GM19463 (cell line): ENCODE results near the gene LOXHD1.

Source experiments
- ATAC-seq: cut with Tn5 transposase; IDR thresholded peaks from one replicate; pipeline ENCODE4 v1.9.1; 2021; ENCODE audit warnings: mild to moderate bottlenecking, moderate library complexity; ENCODE audit not compliant: unreplicated experiment

The LOXHD1 gene

DNA sequence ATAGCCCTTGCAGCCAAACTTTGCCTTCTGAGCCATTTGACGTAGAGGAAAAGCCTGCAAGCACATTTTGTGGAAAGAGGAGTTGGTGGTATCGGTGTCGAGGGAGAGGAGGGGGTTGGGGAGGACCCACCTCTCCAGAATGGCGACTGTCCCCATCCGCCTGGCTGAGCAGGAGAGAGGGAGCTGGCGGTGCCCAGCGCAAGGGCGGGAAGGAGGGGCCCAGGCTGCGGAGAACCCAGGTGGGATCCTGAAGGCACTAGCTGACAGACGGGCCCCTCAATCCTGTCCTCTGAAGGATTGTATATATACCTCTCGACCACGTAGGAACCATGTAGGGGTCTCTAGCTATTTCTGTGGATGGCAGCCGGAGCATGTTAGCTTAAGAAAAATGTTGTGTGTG lies 200.3 kb downstream of the LOXHD1 start:
- ATAC-seq: no peak

DNA sequence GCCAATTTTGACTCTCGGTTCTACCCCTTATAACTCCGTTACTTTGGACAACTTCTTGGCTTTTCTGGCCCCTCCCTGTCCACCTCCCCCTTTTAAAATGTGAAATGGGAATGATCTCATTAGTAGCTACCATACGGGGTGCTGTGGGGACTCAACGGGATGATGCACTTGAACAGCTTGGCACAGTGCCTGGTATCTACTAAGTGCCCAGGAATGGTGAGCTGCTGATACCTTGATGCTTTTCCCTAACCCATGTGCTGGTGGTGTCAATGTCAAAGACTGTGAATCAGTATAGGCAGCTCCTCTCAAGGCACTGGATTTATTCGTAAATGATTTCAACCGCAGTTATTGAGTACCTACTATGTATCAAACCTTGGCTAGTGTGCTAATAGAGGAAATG lies 204.2 kb downstream of the LOXHD1 start:
- ATAC-seq: no peak

DNA sequence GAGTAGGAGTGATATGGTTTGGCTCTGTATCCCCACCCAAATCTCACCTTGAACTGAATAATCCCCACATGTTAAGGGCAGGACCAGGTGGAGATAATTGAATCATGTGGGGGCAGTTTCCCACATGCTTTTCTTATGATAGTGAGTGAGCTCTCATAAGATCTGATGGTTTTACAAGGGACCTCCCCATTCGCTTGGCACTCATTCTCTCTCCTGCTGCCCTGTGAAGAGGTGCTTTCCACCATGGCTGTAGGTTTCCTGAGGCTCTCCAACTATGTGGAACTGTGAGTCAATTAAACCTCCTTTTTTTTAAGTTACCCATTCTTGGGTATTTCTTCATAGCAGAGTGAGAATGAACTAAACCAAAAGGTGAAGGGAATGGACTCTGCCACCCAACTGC lies 207.5 kb downstream of the LOXHD1 start:
- no peak for ATAC-seq

DNA sequence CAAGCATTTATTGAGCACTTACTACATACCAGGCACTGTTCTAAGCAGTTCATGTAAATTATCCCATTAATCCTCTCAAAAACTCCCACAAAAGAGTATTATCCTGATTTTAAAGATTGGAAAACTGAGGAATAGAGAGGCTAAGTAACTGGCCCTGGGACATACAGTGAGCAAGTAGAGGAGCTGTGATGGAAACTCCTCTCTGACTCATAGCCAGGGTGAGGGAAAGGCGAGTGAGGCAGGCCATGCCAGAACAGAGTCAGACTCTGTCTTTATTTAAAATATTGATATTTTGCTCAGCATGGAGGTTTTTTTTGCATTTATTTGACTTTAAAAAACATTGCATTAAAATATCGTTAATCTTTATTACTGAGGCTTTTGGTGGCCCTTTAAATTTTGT lies 208.0 kb downstream of the LOXHD1 start:
- no peak for ATAC-seq

DNA sequence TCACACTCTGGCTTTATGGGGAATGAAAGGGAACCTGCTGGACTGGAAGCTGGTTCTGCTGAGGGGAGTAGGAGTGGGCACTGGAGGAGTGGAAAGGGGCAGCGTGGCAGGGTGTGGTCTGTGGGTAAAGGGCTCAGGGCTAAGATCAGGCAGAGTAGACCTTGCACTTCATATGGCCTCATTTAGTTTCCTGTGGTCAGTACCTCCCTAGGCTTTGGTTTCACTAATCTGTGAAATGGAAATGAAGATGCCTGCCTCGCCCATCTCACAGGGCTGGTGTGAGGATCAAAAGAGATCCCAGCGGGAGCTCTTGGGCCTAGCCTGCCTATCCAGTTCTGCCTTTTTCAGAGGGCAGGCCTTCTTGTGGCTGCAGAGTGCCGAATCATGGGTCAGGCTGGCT lies 208.7 kb downstream of the LOXHD1 start:
- ATAC-seq: no peak

DNA sequence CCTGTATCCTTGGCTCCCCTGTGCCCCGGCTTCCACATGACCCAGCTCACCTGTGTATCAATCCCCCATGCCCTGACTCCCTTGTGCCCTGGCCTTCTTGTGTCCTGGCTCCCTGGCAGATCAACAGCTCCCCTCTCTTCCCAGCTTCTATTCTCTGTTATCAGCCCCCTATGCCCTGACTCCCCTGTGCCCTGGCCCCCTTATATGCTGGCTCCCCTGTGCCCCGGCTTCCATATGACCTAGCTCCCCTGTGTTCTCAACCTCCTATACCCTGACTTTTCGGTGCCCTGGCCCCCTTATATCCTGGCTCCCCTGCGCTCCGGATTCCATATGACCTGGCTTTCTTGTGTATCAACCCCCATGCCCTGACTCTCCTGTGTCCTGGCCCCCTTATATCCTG lies 209.2 kb downstream of the LOXHD1 start:
- ATAC-seq: no peak

DNA sequence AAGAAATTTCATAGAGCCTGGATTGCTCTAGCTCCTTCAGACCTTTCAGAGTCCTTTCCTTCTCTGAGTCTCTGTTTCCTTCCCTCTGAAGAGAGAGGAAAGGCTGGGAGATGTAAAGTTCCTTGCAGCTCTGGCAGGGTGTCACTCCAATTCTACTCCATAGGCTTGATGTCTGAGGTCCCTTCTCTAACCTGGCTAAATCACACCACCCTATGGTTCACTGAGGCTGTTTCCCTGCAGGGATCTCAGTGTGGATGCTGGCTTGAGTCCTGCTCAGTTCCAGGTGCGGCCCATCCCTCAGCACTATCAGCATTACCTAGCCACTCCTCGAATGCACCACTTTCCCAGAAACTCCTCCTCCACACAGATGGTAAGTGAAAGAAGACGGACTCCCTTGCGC lies 209.7 kb downstream of the LOXHD1 start:
- ATAC-seq: no peak

DNA sequence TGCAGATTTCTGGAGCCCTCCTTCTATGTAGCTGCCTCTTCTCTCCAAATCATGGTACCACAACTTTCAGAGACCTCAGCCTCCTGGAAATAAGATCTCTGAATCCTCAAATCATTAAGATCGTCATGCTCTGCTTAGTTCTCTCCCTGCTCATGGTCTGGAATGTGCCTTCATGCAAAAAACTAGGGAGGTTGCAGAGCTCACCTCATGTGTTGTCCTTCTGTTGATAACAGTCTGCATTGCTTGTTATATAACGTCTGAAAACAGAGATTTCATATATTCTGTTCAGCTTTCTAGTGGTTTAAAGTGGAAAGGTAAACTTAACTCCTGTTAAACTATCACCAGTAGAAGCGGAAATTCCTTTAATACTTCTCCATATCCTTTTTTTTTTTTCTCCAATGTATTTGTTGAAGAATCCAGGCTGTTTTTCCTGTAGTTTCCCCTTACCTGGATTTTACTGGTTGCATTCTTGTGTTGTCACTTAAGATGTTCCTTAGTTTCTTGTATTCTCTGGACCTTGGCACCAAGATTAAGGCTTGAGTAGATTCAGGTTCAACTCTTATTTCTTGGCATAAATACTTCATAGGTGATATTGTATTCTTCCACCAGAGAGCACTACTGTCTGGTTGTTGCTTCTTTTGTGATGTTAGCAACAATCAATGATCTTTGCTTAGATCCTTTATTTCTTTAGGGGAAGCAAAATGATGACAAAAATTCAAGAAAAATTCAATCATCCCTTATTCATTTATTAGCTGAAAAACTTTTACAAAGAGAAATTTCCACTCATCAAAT lies 211.3 kb downstream of the LOXHD1 start:
- ATAC-seq: no peak

DNA sequence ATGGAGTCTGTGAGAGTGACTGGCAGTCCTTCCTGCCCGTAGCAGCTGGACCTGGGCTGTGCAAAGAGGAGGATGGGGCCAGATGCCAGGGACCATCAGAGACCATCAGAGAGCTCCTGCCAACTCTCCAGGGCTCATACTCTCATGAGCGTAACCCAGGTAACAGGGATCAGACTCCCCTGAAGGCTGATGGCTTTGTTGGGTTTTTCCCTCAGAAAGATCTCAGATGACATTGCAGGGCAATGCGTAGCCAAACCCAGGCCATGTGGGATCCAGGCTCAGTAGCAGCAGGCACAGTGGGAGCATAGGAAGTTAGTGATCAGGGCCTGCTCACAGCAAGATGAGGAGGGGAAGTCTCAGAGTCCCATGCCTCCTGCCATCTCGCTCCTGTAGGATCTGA lies 218.0 kb downstream of the LOXHD1 start:
- ATAC-seq: no peak

DNA sequence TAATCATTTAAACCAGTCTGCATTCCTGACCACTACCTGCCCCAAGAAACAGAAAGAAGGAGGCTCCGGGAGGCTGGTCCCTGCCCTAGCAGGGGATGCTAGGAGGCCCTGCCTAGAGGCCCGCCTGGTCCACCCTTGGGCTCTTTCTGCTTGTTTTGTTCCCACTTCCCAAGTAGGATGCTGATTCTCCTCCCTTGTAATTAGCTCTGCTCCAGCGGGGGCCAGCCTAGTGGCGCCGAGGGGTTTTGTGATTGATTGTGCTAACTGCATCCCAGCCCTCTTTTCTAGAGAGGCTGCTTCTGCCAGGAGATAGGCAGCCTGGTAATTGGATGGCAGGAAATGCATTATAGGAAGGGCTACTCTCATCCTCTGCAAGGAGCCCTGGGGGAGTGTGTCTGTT lies 220.0 kb downstream of the LOXHD1 start:
- no peak for ATAC-seq

DNA sequence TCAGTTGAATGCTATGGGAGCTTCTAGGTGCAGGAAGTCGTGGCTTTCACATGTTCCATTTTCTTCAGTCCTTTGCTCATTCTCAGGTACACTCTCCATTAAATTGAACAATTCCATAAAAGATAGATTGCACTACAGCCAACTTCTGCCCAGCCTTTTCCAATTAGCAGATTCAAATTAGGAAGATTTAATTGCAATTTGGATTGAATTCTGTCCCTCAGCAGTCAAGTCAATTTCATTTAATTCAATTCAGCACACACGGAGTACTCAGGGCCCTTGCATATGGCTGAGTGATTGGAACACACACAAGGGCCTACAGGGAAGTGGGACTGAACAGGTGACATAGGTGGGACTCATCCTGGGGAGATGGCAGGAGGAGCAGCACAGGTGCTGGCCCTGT lies 220.4 kb downstream of the LOXHD1 start:
- ATAC-seq: no peak

DNA sequence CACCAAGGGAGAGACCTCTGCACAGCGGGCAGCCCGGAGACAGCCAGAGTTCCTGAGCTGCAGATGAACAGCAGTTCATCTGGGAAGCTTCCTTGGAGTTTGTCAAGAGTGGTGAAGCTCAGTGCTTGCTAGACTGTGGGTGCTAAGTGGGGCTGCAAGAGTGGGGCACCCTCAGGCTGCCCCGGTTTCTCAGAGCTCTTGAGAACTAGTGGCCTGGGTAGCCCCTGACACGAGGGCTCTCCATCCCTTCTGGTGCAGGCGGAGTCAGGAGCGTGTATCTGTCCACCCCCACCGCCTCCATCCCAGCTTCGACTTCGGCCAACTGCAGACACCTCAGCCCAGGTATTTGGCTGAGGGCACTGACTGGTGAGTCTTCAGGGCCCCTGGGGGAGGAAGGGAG lies 222.0 kb downstream of the LOXHD1 start:
- ATAC-seq: no peak

DNA sequence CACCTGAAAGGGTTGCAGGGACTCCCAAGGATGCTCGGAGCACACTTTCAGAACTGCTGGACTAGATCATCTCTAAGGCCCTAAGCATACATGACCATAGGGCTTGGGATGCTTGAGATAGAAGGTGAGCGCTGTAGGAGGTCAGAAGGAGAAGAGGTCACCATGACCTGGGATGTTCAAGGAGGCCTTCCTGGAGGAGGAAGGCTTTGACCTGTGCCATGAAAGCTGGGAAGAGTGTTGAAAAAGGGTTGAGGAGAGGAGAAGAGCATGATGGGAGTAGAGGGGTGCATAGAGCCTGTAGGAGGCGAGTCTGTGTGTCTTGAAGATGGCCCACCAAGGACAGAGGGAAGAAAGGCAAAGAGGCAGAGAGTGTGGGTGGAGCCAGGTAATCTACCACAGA lies 222.4 kb downstream of the LOXHD1 start:
- no peak for ATAC-seq

DNA sequence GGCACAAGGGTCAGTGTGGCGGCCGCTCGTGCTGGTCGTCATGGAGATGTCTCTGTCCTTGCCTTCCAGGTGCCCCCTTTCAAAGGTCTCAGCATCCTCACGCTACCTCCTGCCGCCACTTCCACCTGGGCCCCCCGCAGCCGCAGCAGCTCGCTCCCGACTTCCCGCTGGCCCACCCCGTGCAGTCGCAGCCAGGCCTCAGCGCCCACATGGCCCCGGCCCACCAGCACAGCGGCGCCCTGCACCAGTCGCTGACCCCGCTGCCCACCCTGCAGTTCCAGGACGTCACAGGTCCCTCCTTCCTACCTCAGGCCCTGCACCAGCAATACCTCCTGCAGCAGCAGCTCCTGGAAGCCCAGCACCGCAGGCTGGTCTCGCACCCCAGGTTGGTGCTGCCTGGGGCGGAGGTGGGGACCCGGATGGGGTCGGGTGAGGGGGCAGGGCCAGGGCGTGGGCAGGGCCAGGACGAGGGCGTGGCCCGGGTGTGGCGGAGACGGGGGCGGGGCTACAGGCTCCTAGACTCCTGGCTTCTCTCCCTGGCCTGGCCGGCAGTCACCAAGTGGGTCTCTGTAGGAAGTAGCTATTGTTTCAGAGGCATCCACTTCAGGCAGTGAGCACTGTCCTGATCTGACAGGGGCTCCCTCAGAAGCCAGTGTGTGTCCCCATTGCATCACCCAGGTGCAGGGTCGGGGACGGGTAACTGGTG lies 223.7 kb downstream of the LOXHD1 start:
- ATAC-seq: no peak

DNA sequence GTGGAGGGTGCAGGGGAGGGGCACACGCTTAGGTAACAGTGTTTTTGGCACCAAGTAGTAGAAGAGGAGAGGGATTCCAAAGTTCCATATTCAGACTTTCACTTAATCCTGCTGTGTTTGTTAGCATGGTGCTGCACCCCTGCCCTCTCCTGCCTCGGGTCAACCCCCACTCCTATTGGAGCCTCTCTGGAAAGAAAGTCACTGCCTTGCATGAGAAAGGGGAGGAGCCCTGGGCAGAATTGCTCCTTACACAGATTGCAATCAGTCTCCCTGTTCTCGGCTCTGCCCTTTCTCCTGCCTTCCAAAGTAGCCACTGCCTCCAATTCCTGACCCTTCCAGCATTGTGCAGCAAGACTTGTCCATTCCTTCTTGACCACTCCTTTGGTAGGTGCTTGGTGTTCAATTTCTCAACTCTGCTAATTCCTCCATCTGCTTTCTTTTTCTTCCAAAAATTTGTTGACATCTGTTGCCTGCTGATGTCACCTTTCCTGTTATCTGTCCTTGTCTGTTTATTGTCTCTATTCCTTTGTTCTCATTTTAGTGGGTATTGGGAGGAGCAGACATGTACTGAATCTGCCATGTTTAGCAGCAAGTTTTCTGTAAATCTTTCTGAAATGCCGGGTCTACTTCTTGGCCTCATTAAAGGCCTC lies 225.4 kb downstream of the LOXHD1 start:
- no peak for ATAC-seq

DNA sequence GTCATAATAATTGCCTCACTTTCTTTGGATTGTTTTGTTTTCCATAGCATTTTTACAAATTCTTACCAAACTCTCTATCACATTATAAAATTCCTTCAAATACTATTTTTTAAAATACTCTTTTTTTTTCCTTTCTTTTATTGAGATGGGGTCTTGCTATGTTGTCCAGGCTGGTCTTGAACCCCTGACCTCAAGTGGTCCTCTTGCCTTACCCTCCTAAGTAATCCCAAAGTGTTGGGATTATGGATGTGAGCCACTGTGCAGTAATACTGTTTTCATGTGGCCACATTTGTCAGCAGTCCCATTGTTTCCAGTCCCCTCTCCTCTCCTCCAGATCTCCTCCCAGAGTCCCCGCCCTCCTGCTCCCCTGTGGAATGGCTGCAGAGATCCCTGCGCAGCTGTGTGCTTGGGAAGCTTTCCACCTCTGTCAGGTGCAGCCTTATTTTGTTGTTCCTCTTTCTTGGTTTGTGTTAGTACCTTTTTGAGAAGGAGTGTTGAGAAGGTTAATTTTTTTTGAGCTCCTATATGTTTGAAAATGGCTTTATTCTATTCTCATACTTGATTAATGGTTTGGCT lies 227.3 kb downstream of the LOXHD1 start:
- no peak for ATAC-seq

DNA sequence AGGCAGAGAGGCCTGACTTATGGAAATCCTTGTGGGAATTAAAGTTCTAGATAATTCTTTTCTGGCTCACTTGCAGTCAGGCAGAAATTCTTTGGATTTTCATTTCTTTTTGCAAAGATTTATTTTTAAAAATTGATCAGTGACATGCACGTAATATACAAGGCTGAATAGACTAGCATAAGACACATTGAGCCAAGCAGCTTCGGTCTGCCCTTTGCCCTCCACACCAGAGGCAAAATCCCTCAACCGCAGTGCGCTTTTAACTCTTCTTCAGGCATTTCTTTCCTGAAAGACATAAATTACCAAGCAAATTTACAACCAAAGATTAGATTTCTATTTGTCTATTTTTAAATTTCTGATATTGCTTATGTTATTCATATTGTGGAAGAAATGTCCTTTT lies 227.9 kb downstream of the LOXHD1 start:
- ATAC-seq: no peak

DNA sequence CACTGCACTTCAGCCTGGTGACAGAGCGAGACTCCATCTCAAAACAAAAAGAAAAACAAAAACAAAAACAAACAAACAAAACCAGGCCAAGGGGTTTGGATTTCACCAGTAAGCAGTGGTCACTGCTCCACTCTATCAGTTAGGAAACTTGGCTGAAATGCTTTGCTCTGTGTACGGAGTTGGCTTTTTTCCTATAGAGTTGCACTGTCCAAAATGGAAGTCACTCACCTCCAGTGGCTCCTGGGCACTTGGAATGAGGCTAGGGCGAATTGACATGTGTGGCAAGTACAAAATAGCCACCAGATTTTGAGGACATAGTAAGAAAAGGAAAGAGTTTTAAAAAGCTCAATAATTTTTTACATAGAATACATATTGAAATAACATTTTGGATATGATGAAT lies 228.7 kb downstream of the LOXHD1 start:
- ATAC-seq: no peak

DNA sequence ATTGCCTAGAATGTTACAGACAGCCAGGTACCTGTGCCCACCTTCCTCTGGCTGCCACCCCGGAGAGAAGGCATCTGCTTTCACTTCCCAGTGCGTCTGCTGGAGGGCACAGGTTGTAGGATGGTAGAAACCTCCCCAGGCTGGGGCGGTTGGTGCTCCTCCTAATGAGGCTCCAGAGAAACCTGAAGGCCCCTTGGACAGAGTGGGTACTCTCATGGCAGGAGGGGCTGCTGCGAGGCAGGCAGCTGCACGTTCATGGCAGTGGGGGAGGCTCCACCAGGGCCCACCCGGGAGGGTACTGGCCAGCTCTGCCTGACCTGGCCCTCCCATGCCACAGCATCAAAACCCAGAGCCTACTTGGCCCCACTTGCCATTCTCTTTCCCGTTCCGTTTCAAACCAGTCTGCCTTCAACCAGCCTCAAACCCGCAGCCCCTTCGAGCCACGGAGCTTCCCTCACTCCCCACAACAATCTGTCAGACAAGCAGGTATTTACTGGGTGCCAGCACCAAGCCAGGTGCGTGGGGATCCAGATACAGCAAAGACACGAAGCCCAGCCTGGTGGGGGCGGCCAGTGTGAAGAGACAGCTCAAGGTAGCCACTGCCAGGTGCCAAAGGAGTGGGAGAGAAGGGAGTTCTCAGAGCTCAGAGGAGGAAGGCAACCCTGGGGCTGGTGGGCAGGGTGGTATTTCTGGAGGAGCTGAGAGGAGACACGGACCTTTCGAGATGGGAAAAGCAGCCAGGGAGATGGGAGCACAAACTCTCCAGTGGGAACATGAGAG lies 229.6 kb downstream of the LOXHD1 start:
- no peak for ATAC-seq
